PFSK-1 (cell line): ENCODE results near the gene NCK2.

Experiments
- POLR2AphosphoS5 ChIP-seq: IDR thresholded peaks from 2 replicates; pipeline ENCODE4 v1.6.1; 2012; ENCODE audit warnings: low read depth, mild to moderate bottlenecking, control low read depth, low read length, moderate library complexity
- SIN3A ChIP-seq: IDR thresholded peaks from 2 replicates; pipeline ENCODE4 v1.6.1; 2012; ENCODE audit warnings: mild to moderate bottlenecking, low read length, moderate library complexity, borderline replicate concordance; ENCODE audit not compliant: insufficient read depth

DNA sequence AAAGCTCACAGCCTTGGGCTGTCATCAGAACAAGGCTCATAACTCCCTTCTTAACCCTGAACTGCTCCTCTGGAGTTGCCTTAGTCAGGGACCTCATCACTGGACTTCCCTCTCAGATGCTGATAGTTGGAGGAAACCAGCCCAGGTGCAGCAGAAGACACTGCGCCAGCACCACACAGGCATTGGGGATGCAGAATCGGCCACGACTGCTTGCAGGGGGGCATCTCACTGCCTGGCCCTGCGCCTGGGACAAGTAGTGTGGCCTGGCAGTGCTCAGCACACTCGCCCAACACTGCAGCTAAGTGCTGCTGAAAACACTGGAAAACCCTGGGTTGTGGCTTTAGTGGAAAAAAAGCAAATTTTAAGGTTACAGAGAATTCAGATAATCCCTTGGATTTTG is 68.7 kb downstream of the NCK2 start:
- no peak for TF ChIP-seq POLR2AphosphoS5
- no peak for TF ChIP-seq SIN3A
